ENCODE results near the gene MUC5AC.

DNA sequence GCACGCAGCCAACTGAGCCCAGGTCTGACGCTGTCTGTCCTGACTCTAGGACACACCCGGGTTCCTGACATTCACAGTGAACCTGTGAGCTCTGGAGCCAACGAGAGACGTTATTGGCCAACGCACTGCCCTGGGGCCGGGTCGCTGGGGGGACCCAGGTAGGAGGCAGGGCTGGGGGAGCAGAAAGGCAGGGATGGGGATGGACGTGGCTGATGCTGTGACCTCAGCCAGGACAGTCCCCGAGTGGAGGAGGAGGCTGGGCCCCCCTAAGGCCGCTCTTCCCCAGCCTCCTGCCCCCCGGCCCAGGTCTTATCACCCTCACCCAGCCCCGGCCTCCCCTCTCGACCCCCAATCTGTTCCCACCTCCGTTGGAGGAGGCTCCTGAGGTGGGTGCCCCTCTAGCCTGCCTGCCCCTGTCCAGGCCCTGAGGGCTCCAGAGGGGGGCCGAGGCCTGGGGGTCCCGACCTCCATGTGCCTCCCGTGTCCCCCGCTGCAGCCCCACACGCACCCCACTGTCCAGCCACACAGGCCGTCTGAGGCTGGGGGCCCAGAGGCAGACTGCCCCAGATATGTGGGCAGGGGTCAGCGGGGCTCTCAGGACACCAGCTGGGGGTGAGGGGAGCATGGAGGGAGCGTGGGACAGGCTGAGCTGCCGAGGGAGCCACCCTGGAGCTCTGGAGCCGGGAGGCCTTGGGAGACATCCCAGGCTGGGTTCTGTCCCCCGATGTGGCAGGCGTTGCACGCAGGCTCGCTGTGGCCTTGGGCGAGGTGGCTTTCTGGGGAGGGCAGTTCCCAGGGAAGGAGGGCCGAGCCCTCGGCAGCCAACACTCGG is 29.2 kb upstream of the MUC5AC start:
- TF ChIP-seq, protein P1, sequence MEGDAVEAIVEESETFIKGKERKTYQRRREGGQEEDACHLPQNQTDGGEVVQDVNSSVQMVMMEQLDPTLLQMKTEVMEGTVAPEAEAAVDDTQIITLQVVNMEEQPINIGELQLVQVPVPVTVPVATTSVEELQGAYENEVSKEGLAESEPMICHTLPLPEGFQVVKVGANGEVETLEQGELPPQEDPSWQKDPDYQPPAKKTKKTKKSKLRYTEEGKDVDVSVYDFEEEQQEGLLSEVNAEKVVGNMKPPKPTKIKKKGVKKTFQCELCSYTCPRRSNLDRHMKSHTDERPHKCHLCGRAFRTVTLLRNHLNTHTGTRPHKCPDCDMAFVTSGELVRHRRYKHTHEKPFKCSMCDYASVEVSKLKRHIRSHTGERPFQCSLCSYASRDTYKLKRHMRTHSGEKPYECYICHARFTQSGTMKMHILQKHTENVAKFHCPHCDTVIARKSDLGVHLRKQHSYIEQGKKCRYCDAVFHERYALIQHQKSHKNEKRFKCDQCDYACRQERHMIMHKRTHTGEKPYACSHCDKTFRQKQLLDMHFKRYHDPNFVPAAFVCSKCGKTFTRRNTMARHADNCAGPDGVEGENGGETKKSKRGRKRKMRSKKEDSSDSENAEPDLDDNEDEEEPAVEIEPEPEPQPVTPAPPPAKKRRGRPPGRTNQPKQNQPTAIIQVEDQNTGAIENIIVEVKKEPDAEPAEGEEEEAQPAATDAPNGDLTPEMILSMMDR (IDR thresholded peaks at IDR 0.05): no peak
- TF ChIP-seq POLR2A (IDR thresholded peaks at IDR 0.05): no peak

All from heart left ventricle (tissue), 13 donors.